Stimulated activated CD8-positive, alpha-beta memory T cell treated with anti-CD3 and anti-CD28 coated beads, Interleukin-12 subunit alpha, Interleukin-12 subunit beta, amount 100 ng/mL, for 24 hours (primary cell): ENCODE data around the gene TNIK.

Experiments
- DNase-seq: peaks from one replicate; pipeline ENCODE4 v3.0.0-alpha.2; 2020; ENCODE audit errors: extremely low read depth

Gene TNIK

GRCh38 chr3:171459942-171460724 is at the start of gene TNIK:
Gene TNIK, minus strand, starts transcription at chr3:171460405. Its CDS starts 342 bp downstream, at chr3:171460063.
- peak; percentile 84 for DNase-seq

DNA sequence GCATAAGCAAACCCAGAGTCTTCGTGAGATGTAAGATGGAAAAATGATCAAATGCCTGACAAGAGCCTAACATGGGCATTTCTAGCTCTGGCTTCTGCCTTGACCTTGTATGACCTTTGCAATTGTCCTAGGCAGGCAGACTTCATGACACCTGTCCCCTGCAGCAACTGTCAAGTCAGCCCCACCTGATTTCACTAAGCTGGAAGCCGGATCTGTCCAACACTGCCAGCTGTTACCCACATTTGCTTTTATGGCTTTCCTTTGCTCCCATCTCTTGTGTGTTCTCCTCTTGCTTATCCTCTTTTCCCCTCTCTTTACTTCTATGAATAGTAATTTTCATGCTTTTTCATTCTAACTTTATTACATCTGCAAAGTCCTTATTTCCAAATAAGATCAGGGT is 48.5 kb upstream of the TNIK start:
- no peak for DNase-seq

DNA sequence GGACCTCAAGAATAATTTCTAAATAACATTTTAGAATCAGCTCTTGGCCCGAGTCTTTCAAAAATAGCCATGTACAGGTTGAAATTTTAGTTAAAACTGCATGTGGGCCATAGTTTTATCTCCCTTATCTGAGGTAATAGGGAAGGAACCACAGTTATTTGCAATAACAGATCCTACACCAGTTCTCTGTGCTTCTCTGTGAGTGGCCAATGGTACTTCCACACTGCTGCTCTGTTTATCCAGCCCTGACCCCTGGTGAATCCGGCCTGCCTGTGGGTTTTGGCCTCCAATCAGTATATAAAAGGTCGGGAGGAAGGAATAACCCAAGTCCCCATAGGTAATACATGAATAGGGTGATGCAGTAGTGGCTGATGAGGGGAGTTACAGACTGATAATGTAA is 48.0 kb upstream of the TNIK start:
- DNase-seq = no peak

DNA sequence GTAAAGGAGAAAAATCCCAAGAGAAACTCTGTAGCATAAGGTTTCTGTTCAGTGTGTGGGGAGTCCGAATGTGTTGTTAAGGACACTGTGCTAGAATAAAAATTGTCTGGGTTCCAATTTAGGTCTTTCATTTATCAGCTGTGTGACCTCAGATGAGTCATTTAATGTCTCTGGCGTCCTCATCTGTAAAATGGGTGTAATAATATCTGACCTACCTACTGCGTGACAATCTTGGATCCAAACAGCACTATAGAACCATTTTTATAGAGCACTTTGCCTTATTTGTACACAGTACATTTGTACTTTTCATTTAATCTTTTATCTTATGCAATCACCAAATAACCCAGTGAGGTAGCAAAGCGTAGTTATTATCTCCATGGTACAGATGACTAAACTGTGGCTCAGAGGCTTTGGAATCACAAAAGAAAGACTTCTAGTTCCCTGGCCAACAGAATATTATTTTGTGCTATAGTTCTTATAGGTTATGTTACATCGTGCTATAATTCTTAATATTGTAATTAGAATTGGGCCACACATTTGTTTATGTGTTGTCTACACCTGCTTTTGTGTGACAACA is 46.6 kb upstream of the TNIK start:
- no peak for DNase-seq

DNA sequence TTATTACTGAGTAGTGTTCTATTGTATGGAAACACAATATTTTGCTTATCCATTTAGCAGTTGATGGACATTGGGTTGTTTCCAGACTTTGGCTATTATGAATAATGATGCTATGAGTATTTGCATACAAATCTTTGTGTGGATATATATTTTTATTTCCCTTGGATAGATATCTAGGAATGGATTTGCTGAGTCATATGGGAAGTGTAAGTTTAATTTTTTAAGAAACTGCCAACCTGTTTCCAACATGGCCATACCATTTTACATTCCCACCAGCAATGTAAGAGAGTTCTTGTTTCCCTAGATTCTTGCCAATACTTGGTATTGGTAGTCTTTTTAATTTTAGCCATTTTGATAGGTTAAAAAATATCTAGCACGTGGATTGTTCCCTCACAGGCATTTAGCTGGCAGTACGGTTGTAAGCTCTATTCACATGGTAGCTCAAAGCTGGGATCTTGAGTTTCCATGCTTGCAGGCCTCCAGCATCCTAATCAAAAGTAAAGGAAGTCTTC is 45.7 kb upstream of the TNIK start:
- DNase-seq = no peak

- DNase-seq = no peak
These were observed 44.2 kb upstream of the TNIK start for GRCh38 chr3:171504376-171504775.

- no peak for DNase-seq
These were observed 43.6 kb upstream of the TNIK start for GRCh38 chr3:171503817-171504216.

DNA sequence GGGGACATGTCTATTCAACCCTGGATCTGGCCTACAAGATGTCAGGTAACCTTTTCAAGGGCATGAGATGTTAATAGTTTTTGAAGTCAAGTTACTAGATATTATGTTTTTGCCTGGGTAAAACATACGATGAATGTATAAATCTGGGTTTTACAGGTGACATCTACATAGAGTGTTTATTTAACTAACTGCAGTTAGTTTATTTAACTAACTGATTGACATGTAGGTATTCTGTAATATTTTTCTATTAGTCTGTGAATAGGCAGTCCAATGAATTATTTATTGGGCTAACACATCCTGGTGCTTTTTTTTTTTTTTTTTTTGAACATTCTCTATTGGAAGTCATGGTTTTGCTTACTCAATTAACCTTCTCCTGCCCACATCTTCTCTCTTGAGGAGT is 38.7 kb upstream of the TNIK start:
- DNase-seq = no peak

- DNase-seq = no peak
These were observed 37.3 kb upstream of the TNIK start for GRCh38 chr3:171497468-171497867.

DNA sequence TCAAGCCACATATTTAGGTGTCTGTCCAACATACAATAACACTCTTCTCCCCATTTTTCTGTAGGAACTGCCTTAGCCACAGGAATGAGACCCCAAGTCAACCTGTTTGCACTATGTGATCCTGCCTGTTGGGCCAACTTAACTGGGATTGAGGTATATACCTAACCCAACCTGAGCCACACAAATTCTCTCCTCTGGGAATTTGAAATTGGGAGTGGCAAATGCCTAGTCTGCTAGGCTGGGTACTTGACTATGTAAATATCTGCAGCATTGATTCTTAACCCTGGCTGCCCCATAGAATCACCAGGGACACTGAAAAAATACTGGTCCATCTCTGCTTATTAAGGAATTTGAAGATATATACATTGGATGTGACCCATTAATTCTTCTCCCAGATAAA is 35.2 kb upstream of the TNIK start:
- no peak for DNase-seq

- DNase-seq = no peak
These were observed 34.4 kb upstream of the TNIK start for GRCh38 chr3:171494457-171495109.

DNA sequence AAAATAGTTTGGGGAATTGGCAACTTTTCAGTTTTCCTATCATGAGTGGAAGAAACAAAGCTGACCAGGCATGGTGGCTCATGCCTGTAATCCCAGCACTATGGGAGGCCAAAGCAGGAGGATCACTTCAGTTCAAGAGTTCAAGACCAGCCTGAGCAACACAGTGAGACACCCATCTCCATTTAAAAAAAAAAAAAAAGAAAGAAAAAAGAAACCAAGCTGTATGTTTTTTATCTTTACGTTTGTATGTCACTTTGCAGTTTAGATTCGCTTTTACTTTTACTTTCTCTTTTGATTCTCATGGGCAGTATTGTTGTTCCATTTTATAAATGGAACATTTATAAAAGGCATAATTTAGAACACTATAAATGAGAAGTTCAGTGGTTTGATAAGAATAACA is 31.2 kb upstream of the TNIK start:
- no peak for DNase-seq

GRCh38 chr3:171490901-171491300 is 30.7 kb upstream of the TNIK start:
- DNase-seq = no peak

- no peak for DNase-seq
These were observed 29.1 kb upstream of the TNIK start for GRCh38 chr3:171489348-171489747.

DNA sequence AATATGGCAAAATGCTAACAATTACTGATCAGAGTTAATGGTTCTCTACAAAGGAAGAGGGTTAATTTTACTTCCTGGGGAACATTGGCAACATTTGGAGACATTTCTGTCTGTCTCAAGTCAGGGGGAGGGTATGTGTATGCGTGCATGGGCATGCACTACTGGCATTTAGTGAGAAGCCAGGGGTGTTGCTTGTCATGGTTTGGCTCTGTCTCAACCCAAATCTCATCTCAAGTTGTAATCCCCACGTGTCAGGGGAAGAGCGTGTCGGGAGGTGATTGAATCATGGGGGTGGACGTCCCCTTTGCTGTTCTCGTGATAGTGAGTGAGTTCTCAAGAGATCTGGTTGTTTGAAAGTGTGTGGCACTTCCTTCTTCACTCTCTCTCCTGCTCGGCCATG is 28.3 kb upstream of the TNIK start:
- no peak for DNase-seq

DNA sequence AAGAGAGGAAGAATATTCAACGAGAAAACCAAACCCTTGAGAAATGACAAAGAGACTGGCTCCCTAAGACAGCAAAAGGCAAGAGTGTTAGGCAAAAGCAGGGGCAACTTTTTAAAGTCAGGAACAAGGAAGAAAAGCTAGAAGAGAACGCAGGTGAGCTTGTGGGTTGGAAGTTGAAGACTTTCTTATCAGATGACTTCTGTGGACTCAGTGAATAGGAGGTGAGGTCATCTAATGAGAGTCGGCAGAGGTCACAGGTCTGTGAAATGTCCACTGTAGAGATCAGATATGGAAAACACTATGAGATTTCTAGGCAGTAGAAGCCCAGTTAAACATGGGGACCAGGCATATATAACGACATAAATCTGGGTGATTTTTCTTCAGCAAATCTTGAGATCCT is 27.2 kb upstream of the TNIK start:
- DNase-seq = no peak

- DNase-seq = no peak
These were observed 25.1 kb upstream of the TNIK start for GRCh38 chr3:171485338-171485737.

GRCh38 chr3:171481011-171481410 is 20.8 kb upstream of the TNIK start:
- no peak for DNase-seq

- DNase-seq = no peak
These were observed 20.3 kb upstream of the TNIK start for GRCh38 chr3:171480526-171480925.

- no peak for DNase-seq
These were observed 16.4 kb upstream of the TNIK start for GRCh38 chr3:171476532-171477102.

GRCh38 chr3:171472552-171472951 is 12.3 kb upstream of the TNIK start:
- no peak for DNase-seq

DNA sequence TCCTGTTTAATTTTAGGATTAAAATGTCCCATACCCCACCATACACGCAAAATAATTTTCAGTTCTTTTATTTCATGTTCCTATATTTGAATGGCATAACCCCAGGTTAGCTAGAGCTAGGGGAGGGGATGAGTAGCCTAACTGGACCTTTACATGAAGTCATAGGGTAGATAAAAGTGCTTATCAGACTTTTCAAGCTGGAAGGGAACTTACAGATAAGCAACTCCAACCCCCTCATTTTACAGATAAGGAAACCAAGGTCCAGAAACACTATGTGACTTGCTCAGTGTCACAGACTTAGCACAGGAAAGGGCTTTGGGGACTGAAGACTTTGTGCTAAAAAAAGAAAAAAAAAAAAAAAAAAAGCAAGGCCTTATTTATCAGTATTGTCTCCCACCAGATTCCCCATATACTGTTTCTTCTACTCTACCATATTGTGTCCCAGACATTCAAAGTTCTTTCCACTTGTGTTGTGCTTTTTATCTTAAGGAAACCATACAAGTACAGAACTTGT is 10.6 kb upstream of the TNIK start:
- no peak for DNase-seq
